ENCODE data around the gene DOCK4.

The DOCK4 gene

GRCh38 chr7:112105584-112106530, 100.3 kb downstream of the DOCK4 start:
- no peak for DNase-seq (ENCODE audit: low spot score)

GRCh38 chr7:112104120-112104519, 102.1 kb downstream of the DOCK4 start:
- DNase-seq (ENCODE audit: low spot score) = no peak

GRCh38 chr7:112103246-112103645, 103.0 kb downstream of the DOCK4 start:
- DNase-seq (ENCODE audit: low spot score) = no peak

- no peak for DNase-seq (ENCODE audit: low spot score)
These were observed 104.9 kb downstream of the DOCK4 start for GRCh38 chr7:112101201-112101846.

GRCh38 chr7:112097524-112097923, 108.7 kb downstream of the DOCK4 start:
- DNase-seq (ENCODE audit: low spot score) = no peak

GRCh38 chr7:112093409-112093808, 112.8 kb downstream of the DOCK4 start:
- no peak for DNase-seq (ENCODE audit: low spot score)

- no peak for DNase-seq (ENCODE audit: low spot score)
These were observed 113.3 kb downstream of the DOCK4 start for GRCh38 chr7:112092709-112093395.

- no peak for DNase-seq (ENCODE audit: low spot score)
These were observed 113.9 kb downstream of the DOCK4 start for GRCh38 chr7:112092306-112092705.

GRCh38 chr7:112091768-112092167, 114.4 kb downstream of the DOCK4 start:
- no peak for DNase-seq (ENCODE audit: low spot score)

GRCh38 chr7:112089551-112089950, 116.6 kb downstream of the DOCK4 start:
- DNase-seq (ENCODE audit: low spot score) = no peak

GRCh38 chr7:112088484-112089016, 117.6 kb downstream of the DOCK4 start:
- no peak for DNase-seq (ENCODE audit: low spot score)

GRCh38 chr7:112086496-112087254, 119.5 kb downstream of the DOCK4 start:
- DNase-seq (ENCODE audit: low spot score) = no peak

- no peak for DNase-seq (ENCODE audit: low spot score)
These were observed 121.7 kb downstream of the DOCK4 start for GRCh38 chr7:112084520-112084971.

- no peak for DNase-seq (ENCODE audit: low spot score)
These were observed 122.3 kb downstream of the DOCK4 start for GRCh38 chr7:112083776-112084355.

GRCh38 chr7:112082306-112082705, 123.9 kb downstream of the DOCK4 start:
- DNase-seq (ENCODE audit: low spot score) = no peak

- DNase-seq (ENCODE audit: low spot score) = no peak
These were observed 124.4 kb downstream of the DOCK4 start for GRCh38 chr7:112081778-112082177.

- no peak for DNase-seq (ENCODE audit: low spot score)
These were observed 125.2 kb downstream of the DOCK4 start for GRCh38 chr7:112080978-112081377.

- no peak for DNase-seq (ENCODE audit: low spot score)
These were observed 125.8 kb downstream of the DOCK4 start for GRCh38 chr7:112080441-112080840.

GRCh38 chr7:112079673-112080072, 126.5 kb downstream of the DOCK4 start:
- DNase-seq (ENCODE audit: low spot score) = no peak

GRCh38 chr7:112079122-112079521, 127.1 kb downstream of the DOCK4 start:
- no peak for DNase-seq (ENCODE audit: low spot score)

GRCh38 chr7:112076324-112076723, 129.9 kb downstream of the DOCK4 start:
- no peak for DNase-seq (ENCODE audit: low spot score)

Data from left forelimb (tissue), 1 donor.